GM23248 (cell line): ENCODE measurements around the gene TTC3.

Experiments
- EZH2 ChIP-seq: fragments of 200-600 bp; sonication (generic); IDR thresholded peaks from 2 replicates; pipeline ENCODE4 v1.6.1; 2018; ENCODE audit warnings: antibody characterized with exemption, mild to moderate bottlenecking; ENCODE audit not compliant: insufficient read depth, poor library complexity, severe bottlenecking
- EZH2phosphoT487 ChIP-seq: fragments of 200-600 bp; sonication (generic); IDR thresholded peaks from 2 replicates; pipeline ENCODE4 v1.6.1; 2018; ENCODE audit warnings: antibody characterized with exemption, moderate library complexity, mild to moderate bottlenecking, low read depth; ENCODE audit not compliant: insufficient read depth

DNA sequence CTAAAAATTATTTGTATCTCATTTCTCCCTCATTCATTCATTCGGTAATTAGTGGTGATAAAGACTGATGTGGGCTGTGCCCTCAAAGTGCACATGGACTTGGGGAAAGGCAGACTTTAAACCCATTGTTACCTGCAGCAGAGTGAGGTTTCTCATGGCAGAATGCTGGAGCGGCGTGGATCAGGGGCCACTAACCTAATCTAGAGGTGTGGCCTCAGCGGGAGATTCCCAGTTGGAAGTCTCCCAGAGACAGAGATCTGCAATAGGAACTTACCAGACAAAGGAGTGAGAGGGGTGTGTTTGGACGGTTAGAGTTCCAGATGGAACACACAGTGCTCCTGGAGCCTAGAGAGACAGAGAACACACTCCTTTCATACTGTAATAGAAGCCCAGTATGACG lies 120.6 kb downstream of the TTC3 start:
- TF ChIP-seq EZH2 (no peak), EZH2phosphoT487 (no peak)
